PC-3 (cell line): Measurements from ENCODE around the gene HNRNPAB. TPM values are rescaled to one million over a fixed set of nuclear protein-coding genes. Genes with fewer than 3 reads are reported as not detected.

ENCODE experiments used
- ATAC-seq: fragments of 200-7000 bp; cut with Tn5 transposase; 2 replicates; pipeline ENCODE4 v1.9.1; 2020; ENCODE audit warnings: mild to moderate bottlenecking, moderate library complexity
- BruUV-seq: library from RNA; stranded (reverse); fragments of 400-500 nt; replicated peaks from 2 replicates; lab custom pipeline; 2021; lab: Mats Ljungman, UMichigan
- CTCF ChIA-PET: fragments of 300-600 bp; sonication (Branson Sonifier 250); formaldehyde crosslinking; loops from one replicate; lab custom pipeline; 2022; ENCODE audit warnings: antibody characterized with exemption; lab: Charles Lee
- POLR2A ChIA-PET: fragments of 300-600 bp; sonication (Branson Sonifier 250); formaldehyde crosslinking; loops from one replicate; lab custom pipeline; 2022; ENCODE audit warnings: antibody characterized with exemption; ENCODE audit not compliant: unreplicated experiment; lab: Charles Lee
- DNase-seq: peaks from one replicate; pipeline ENCODE4 v3.0.0-alpha.2; 2015
- H2AFZ ChIP-seq: fragments of 300-600 bp; sonication (generic); 2 replicates; pipeline ENCODE4 v1.6.0; 2016; ENCODE audit warnings: antibody characterized with exemption, low read length
- H3F3A ChIP-seq: fragments of 300-600 bp; sonication (generic); one replicate; pipeline ENCODE4 v1.6.0; 2017; ENCODE audit warnings: antibody characterized with exemption, low read length, control low read depth, mild to moderate bottlenecking; ENCODE audit not compliant: unreplicated experiment
- H3K27ac ChIP-seq: fragments of 300-600 bp; sonication (generic); 2 replicates; pipeline ENCODE4 v1.5.1; 2016; ENCODE audit warnings: mild to moderate bottlenecking, low read length
- H3K27me3 ChIP-seq: fragments of 300-600 bp; sonication (generic); 2 replicates; pipeline ENCODE4 v1.6.1; 2016; ENCODE audit warnings: low read length, mixed read lengths
- H3K36me3 ChIP-seq: fragments of 300-600 bp; sonication (generic); 2 replicates; pipeline ENCODE4 v1.6.1; 2016; ENCODE audit warnings: low read depth, mixed run types, low read length, mixed read lengths
- H3K4me1 ChIP-seq: fragments of 300-600 bp; sonication (generic); 2 replicates; pipeline ENCODE4 v1.5.1; 2016; ENCODE audit warnings: low read length; ENCODE audit not compliant: insufficient read depth
- H3K4me2 ChIP-seq: fragments of 300-600 bp; sonication (generic); 2 replicates; pipeline ENCODE4 v1.6.0; 2016; ENCODE audit warnings: low read length
- H3K4me3 ChIP-seq: fragments of 300-600 bp; sonication (generic); 2 replicates; pipeline ENCODE4 v1.5.1; 2016; ENCODE audit warnings: mild to moderate bottlenecking, low read length, mixed read lengths
- H3K79me2 ChIP-seq: fragments of 300-600 bp; sonication (generic); 2 replicates; pipeline ENCODE4 v1.6.1; 2017; ENCODE audit warnings: low read length, mixed read lengths
- H3K9ac ChIP-seq: fragments of 300-600 bp; sonication (generic); 2 replicates; pipeline ENCODE4 v1.6.0; 2016; ENCODE audit warnings: mild to moderate bottlenecking, low read length
- H3K9me2 ChIP-seq: fragments of 300-600 bp; sonication (generic); replicated peaks from 2 replicates; pipeline ENCODE4 v1.6.1; 2016; ENCODE audit warnings: mixed run types, low read length, mixed read lengths
- H3K9me3 ChIP-seq: fragments of 300-600 bp; sonication (generic); 2 replicates; pipeline ENCODE4 v1.6.1; 2016; ENCODE audit warnings: low read length, mixed read lengths
- H4K20me1 ChIP-seq: fragments of 300-600 bp; sonication (generic); 2 replicates; pipeline ENCODE4 v1.6.1; 2016; ENCODE audit warnings: low read length, mixed read lengths
- CTCF ChIP-seq: fragments of 300-600 bp; sonication (generic); conservative IDR thresholded peaks from 2 replicates; pipeline ENCODE4 v1.5.1; 2017; ENCODE audit warnings: antibody characterized with exemption, low read depth, mild to moderate bottlenecking, low read length
- EZH2 ChIP-seq: fragments of 300-600 bp; sonication (generic); IDR thresholded peaks from one replicate; pipeline ENCODE4 v1.6.1; 2017; ENCODE audit warnings: antibody characterized with exemption, mild to moderate bottlenecking, low read length; ENCODE audit not compliant: unreplicated experiment
- EZH2phosphoT487 ChIP-seq: fragments of 300-600 bp; sonication (generic); IDR thresholded peaks from 2 replicates; pipeline ENCODE4 v1.6.1; 2018; ENCODE audit warnings: mild to moderate bottlenecking, antibody characterized with exemption, low read length, borderline replicate concordance
- intact Hi-C: fragments of 100-400 bp; cut with micrococcal nuclease; formaldehyde crosslinking; loops from 2 replicates; pipeline ENCODE4 v1.9.0; 2023
- total RNA-seq: library from RNA; depleted of rRNA; stranded (reverse); fragments of >200 nt; gene quantifications from 2 replicates; pipeline ENCODE4 v1.2.3, GENCODE V29; 2014

HNRNPAB gene
- total RNA-seq, 1 experiment from 2014 or later, result 231 TPM

DNA sequence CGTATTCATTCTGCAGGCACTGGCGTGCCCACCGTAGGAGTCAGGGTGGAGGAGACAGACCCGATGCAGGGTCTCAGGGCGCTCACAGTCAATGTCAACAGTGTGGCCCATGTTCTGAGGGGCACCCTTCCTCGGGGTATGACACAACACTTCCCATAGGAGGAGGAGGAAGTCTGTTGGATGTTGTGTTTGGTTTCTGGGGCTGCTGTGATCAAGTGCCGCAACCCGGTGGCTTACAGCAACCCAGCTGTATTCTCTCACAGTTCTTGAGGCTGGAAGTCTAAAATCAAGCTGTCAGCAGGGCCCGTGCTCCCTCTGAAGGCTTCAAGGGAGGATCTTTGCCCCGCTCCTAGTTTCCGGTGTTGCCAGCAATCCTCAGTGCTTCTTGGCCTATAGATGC is 5.6 kb upstream of the HNRNPAB start:
- Histone ChIP-seq H3K36me3 (no peaks in the 10 kb centered on the region), H2AFZ (no peak overlapping the region), H3K79me2 (peaks cover 2% of the 10 kb centered on the region), H4K20me1 (no peaks in the 10 kb centered on the region), H3K9ac (no peak overlapping the region), H3K4me3 (no peak overlapping the region), H3K27ac (no peak overlapping the region), H3K9me2 (no peaks in the 10 kb centered on the region), H3K27me3 (no peaks in the 10 kb centered on the region), H3K9me3 (no peaks in the 10 kb centered on the region), H3F3A (no peaks in the 10 kb centered on the region), H3K4me1 (peaks cover 10% of the 10 kb centered on the region), H3K4me2 (no peak overlapping the region)
- CTCF ChIA-PET, result no interaction called here
- TF ChIP-seq EZH2 (no peak), EZH2phosphoT487 (no peak), CTCF (no peak)
- intact Hi-C loops, result no loop called here
- ATAC-seq (no peak), DNase-seq (no peak)
- POLR2A ChIA-PET, result no interaction called here
- BruUV-seq, result no TSS peak

DNA sequence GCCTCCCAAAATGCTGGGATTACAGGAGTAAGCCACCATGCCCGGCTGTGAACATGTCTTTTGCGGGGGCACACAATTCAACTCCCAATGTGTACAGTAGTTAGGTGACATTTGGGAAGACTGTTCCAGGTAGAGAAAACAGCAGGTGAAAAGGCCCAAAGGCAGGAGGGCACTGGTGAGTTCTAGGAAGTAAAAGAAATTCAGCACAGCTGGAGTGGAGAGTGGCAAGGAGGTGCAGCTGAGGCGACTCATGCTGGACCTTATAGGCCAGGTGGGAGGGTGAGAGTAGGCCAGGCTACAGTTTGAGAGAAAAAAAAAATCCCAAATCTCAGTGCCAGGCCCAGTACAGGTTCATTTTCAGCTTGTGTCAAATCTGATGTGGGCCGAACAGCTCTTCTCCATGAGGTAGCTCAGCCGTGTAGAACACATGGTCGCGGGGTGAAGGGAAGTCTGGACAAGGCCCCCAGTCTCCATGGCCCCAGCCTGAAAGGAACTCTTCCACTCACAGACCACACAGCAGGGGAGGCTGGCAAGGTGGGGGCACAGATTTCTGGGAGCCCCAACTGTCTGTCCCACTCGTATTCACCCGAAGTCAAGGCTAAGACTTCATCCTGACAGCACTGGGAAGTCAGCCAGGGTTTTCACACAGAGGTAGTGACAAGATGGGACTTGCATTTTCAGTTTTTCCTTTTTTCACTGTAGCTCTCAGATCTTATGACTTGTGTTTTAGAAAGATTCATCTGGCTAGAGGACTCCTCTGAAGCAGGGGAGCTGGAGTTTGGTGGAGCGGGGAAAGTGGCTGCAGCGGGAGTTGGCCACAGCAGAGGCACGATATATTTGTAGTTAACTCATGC is 4.5 kb upstream of the HNRNPAB start:
- H3K27me3 ChIP-seq, result no peaks in the 10 kb centered on the region
- no peaks in the 10 kb centered on the region for H3K9me2 ChIP-seq
- no peak overlapping the region for H3K9ac ChIP-seq
- peaks cover 10% of the 10 kb centered on the region for H3K4me1 ChIP-seq
- no peaks in the 10 kb centered on the region for H3K36me3 ChIP-seq
- no peak overlapping the region for H2AFZ ChIP-seq
- no TSS peak for BruUV-seq
- intact Hi-C loops, result loop anchor here (5.0 kb wide), 1 partner anchor 48 kb away; the partner anchor contains the start of gene NHP2
- H3K4me2 ChIP-seq, result no peak overlapping the region
- ChIA-PET POLR2A (no interaction called here), CTCF (no interaction called here)
- ATAC-seq, result no peak
- H4K20me1 ChIP-seq, result no peaks in the 10 kb centered on the region
- TF ChIP-seq EZH2phosphoT487 (no peak), CTCF (no peak), EZH2 (no peak)
- no peaks in the 10 kb centered on the region for H3K9me3 ChIP-seq
- no peak overlapping the region for H3K4me3 ChIP-seq
- no peak for DNase-seq
- H3F3A ChIP-seq, result no peaks in the 10 kb centered on the region
- peaks cover 11% of the 10 kb centered on the region for H3K79me2 ChIP-seq
- H3K27ac ChIP-seq, result no peak overlapping the region
